Kidney (tissue), 14 donors: ENCODE measurements around the gene ADAMTSL3. TPM values are rescaled to one million over a fixed set of nuclear protein-coding genes. Genes with fewer than 3 reads are reported as not detected.
A peak's percentile ranks its signal among the peaks of the same experiment; 100 is the strongest.
"Not testable (repeated sequence)": the region's sequence is repeated elsewhere in the genome, so short reads cannot be mapped to it uniquely, and the experiment has no call there.

Experiments used
- DNase-seq, 5 donors: peaks; one replicate each; pipeline ENCODE4 v3.0.0-alpha.2; 2013 to 2020
- FAIRE-seq: peaks from 2 replicates; lab custom pipeline; 2012; peaks lifted over from hg19 to GRCh38; lab: Jason Lieb, UNC
- H3K27ac ChIP-seq, 2 donors: one replicate each; pipeline ENCODE4 v1.7.0; 2013; ENCODE audit warnings: low read depth in 2 of 2, low read length in 2 of 2, inconsistent platforms in 1 of 2
- H3K27me3 ChIP-seq: one replicate; pipeline ENCODE4 v1.7.1; 2013; ENCODE audit warnings: low read length, inconsistent platforms; ENCODE audit not compliant: control insufficient read depth, insufficient read depth
- H3K36me3 ChIP-seq, 3 donors: one replicate each; pipeline versions ENCODE4 v1.7.0 to v1.7.1; 2013; ENCODE audit warnings: low read length in 3 of 3, control low read depth in 1 of 3, inconsistent platforms in 1 of 3; ENCODE audit not compliant: insufficient read depth in 3 of 3, control insufficient read depth in 2 of 3
- H3K4me1 ChIP-seq, 3 donors: one replicate each; pipeline versions ENCODE4 v1.7.0 to v1.7.1; 2013; ENCODE audit warnings: low read length in 3 of 3, inconsistent platforms in 1 of 3, low read depth in 1 of 3; ENCODE audit not compliant: control insufficient read depth in 2 of 3, insufficient read depth in 2 of 3
- H3K4me3 ChIP-seq, 3 donors: one replicate each; pipeline versions ENCODE4 v1.7.0 to v1.8.1; 2013; ENCODE audit warnings: low read length in 3 of 3, control low read depth in 1 of 3, inconsistent platforms in 1 of 3
- H3K9ac ChIP-seq, 3 donors: one replicate each; pipeline versions ENCODE4 v1.7.0 to v1.7.1; 2013; ENCODE audit warnings: low read length in 3 of 3, control low read depth in 1 of 3, inconsistent platforms in 1 of 3
- H3K9me3 ChIP-seq, 3 donors: one replicate each; pipeline versions ENCODE4 v1.7.0 to v1.7.1; 2013; ENCODE audit warnings: low read length in 3 of 3, control low read depth in 1 of 3, inconsistent platforms in 1 of 3; ENCODE audit not compliant: control insufficient read depth in 2 of 3, insufficient read depth in 1 of 3
- CTCF ChIP-seq: IDR thresholded peaks from 3 replicates; pipeline ENCODE4 v1.5.1; 2012; ENCODE audit warnings: mild to moderate bottlenecking, moderate library complexity, borderline replicate concordance; ENCODE audit not compliant: insufficient read depth; ENCODE audit errors: extremely low read depth
- intact Hi-C: fragments of 100-400 bp; cut with DNase I; formaldehyde crosslinking; loops from one replicate; pipeline ENCODE4 v1.11.1; 2022
- polyA plus RNA-seq: library from polyadenylated mRNA; stranded (reverse); fragments of 350-450 nt; fragmentation: Illumina TruSeq; extraction: RNeasy Lipid Tissue Mini Kit (QIAGEN cat#74804); gene quantifications from one replicate; pipeline ENCODE4 v1.2.3, GENCODE V29; 2014; ENCODE audit warnings: low read depth, low replicate concordance; ENCODE audit not compliant: insufficient read depth
- total RNA-seq: library from RNA; stranded (reverse); fragmentation: NEBNext Ultra II Directional; extraction: Animal tissue kit (Norgen Biotek cat#: 25700); gene quantifications from one replicate; pipeline ENCODE4 v1.2.1, GENCODE V29; 2021
- donor health status: control.
- donor health status: control.
- donor health status: control.
- donor health status: control.
- donor health status: control.
- donor health status: DM: yes; HTN: yes; CAD: no.
- donor health status: Normal renal cell carcinoma (clear cell type).

Gene ADAMTSL3
- total and polyA plus RNA-seq, 2 donors from 2014 or later = 1.6 to 23.4 TPM

GRCh38 chr15:83956887-83957286 is 303.0 kb downstream of the ADAMTSL3 start:
- Histone ChIP-seq H3K9me3 (no peaks in the 10 kb centered on the region), H3K9ac (no peak overlapping the region), H3K27ac (no peak overlapping the region), H3K4me3 (no peak overlapping the region), H3K4me1 (no peaks in the 10 kb centered on the region), H3K36me3 (no peaks in the 10 kb centered on the region), H3K27me3 (no peaks in the 10 kb centered on the region)
- FAIRE-seq (no peak), DNase-seq (no peak)
- TF ChIP-seq CTCF = no peak
- intact Hi-C loops = no loop called here

- Histone ChIP-seq H3K9me3 (no peaks in the 10 kb centered on the region), H3K4me3 (no peak overlapping the region), H3K4me1 (no peaks in the 10 kb centered on the region), H3K9ac (no peak overlapping the region), H3K36me3 (no peaks in the 10 kb centered on the region), H3K27ac (no peak overlapping the region), H3K27me3 (no peaks in the 10 kb centered on the region)
- DNase-seq (no peak), FAIRE-seq (no peak)
- intact Hi-C loops = no loop called here
- no peak for TF ChIP-seq CTCF
Measured at GRCh38 chr15:83959477-83959876, 305.6 kb downstream of the ADAMTSL3 start.

GRCh38 chr15:83960192-83960829 is 306.4 kb downstream of the ADAMTSL3 start:
- no peak overlapping the region for H3K27ac ChIP-seq
- FAIRE-seq (no peak), DNase-seq (peak in 1 of 5 donors; percentile 12)
- intact Hi-C loops = no loop called here
- H3K4me1 ChIP-seq = no peaks in the 10 kb centered on the region
- H3K36me3 ChIP-seq = no peaks in the 10 kb centered on the region
- TF ChIP-seq CTCF = no peak
- H3K9ac ChIP-seq = no peak overlapping the region
- no peaks in the 10 kb centered on the region for H3K9me3 ChIP-seq
- H3K27me3 ChIP-seq = no peaks in the 10 kb centered on the region
- no peak overlapping the region for H3K4me3 ChIP-seq

- Histone ChIP-seq H3K36me3 (no peaks in the 10 kb centered on the region), H3K27ac (no peak overlapping the region), H3K4me1 (no peaks in the 10 kb centered on the region), H3K4me3 (no peak overlapping the region), H3K9me3 (no peaks in the 10 kb centered on the region), H3K27me3 (no peaks in the 10 kb centered on the region), H3K9ac (no peak overlapping the region)
- DNase-seq (no peak), FAIRE-seq (no peak)
- TF ChIP-seq CTCF = no peak
- intact Hi-C loops = no loop called here
Measured at GRCh38 chr15:83961311-83961710, 307.4 kb downstream of the ADAMTSL3 start.

GRCh38 chr15:83964967-83965366 is 311.0 kb downstream of the ADAMTSL3 start:
- H3K36me3 ChIP-seq, H3K9me3 ChIP-seq, H3K27ac ChIP-seq, H3K4me1 ChIP-seq, H3K9ac ChIP-seq, H3K27me3 ChIP-seq, H3K4me3 ChIP-seq, FAIRE-seq, DNase-seq, intact Hi-C loops: not testable (repeated sequence)
